ENCODE data around the gene LEMD1.

GRCh38 chr1:205442051-205442725 is 20.3 kb upstream of the LEMD1 start:
- TF ChIP-seq EZH2phosphoT487 (IDR thresholded peaks at IDR 0.05; ENCODE audit: insufficient read depth, low read depth) (no peak), EZH2 (IDR thresholded peaks at IDR 0.05; ENCODE audit: insufficient read depth, poor library complexity, severe bottlenecking) (no peak)
